Measurements from ENCODE around the gene PPARG. TPM values are rescaled to one million over a fixed set of nuclear protein-coding genes. Genes with fewer than 3 reads are reported as not detected.

The PPARG gene
- total and polyA plus RNA-seq, 4 donors, result 8.3 to 41.4 (median 26.2) TPM

GRCh38 chr3:12464181-12464580 lies 175.3 kb downstream of the PPARG start:
- no peaks in the 10 kb centered on the region for H3K27me3 ChIP-seq (ENCODE audit: control insufficient read depth in 3 of 3, insufficient read depth in 3 of 3, low read length in 2 of 3)
- no peaks in the 10 kb centered on the region for H3K36me3 ChIP-seq (ENCODE audit: control insufficient read depth in 4 of 4, insufficient read depth in 4 of 4, low read length in 4 of 4)
- H3K9me3 ChIP-seq (ENCODE audit: control insufficient read depth in 4 of 4, insufficient read depth in 3 of 4, low read length in 3 of 4), result no peaks in the 10 kb centered on the region
- ATAC-seq (ENCODE audit: insufficient read depth, low FRiP score) (no peak), DNase-seq (no peak)
- no peak for TF ChIP-seq CTCF (IDR thresholded peaks at IDR 0.05; ENCODE audit: control extremely low read depth, extremely low read depth)
- H3K4me3 ChIP-seq, result no peak overlapping the region
- H3K27ac ChIP-seq (ENCODE audit: low read depth in 1 of 2, low read length in 1 of 2), result no peak overlapping the region
- no peak overlapping the region for H3K9ac ChIP-seq (ENCODE audit: insufficient read depth in 1 of 2, low read length in 2 of 2)
- H3K4me1 ChIP-seq (ENCODE audit: control insufficient read depth in 5 of 5, insufficient read depth in 5 of 5, low read length in 5 of 5), result peaks cover 0 to 9% (median 2%) of the 10 kb centered on the region in 5 donors

- Histone ChIP-seq H3K4me3 (no peak overlapping the region), H3K27me3 (ENCODE audit: control insufficient read depth in 3 of 3, insufficient read depth in 3 of 3, low read length in 2 of 3) (no peaks in the 10 kb centered on the region), H3K4me1 (ENCODE audit: control insufficient read depth in 5 of 5, insufficient read depth in 5 of 5, low read length in 5 of 5) (peaks cover 0 to 9% (median 2%) of the 10 kb centered on the region in 5 donors), H3K9ac (ENCODE audit: insufficient read depth in 1 of 2, low read length in 2 of 2) (no peak overlapping the region), H3K27ac (ENCODE audit: low read depth in 1 of 2, low read length in 1 of 2) (no peak overlapping the region), H3K9me3 (ENCODE audit: control insufficient read depth in 4 of 4, insufficient read depth in 3 of 4, low read length in 3 of 4) (no peaks in the 10 kb centered on the region), H3K36me3 (ENCODE audit: control insufficient read depth in 4 of 4, insufficient read depth in 4 of 4, low read length in 4 of 4) (no peaks in the 10 kb centered on the region)
- DNase-seq (no peak), ATAC-seq (ENCODE audit: insufficient read depth, low FRiP score) (no peak)
- no peak for TF ChIP-seq CTCF (IDR thresholded peaks at IDR 0.05; ENCODE audit: control extremely low read depth, extremely low read depth)
- 85 to 90% methylated on average over 18 of the region's 18 CpGs for WGBS, 2 donors
Measured at GRCh38 chr3:12465151-12465835, 176.4 kb downstream of the PPARG start.

- no peak for TF ChIP-seq CTCF (IDR thresholded peaks at IDR 0.05; ENCODE audit: control extremely low read depth, extremely low read depth)
- Histone ChIP-seq H3K27me3 (ENCODE audit: control insufficient read depth in 3 of 3, insufficient read depth in 3 of 3, low read length in 2 of 3) (no peaks in the 10 kb centered on the region), H3K4me3 (no peak overlapping the region), H3K36me3 (ENCODE audit: control insufficient read depth in 4 of 4, insufficient read depth in 4 of 4, low read length in 4 of 4) (no peaks in the 10 kb centered on the region), H3K27ac (ENCODE audit: low read depth in 1 of 2, low read length in 1 of 2) (no peak overlapping the region), H3K9me3 (ENCODE audit: control insufficient read depth in 4 of 4, insufficient read depth in 3 of 4, low read length in 3 of 4) (no peaks in the 10 kb centered on the region), H3K9ac (ENCODE audit: insufficient read depth in 1 of 2, low read length in 2 of 2) (no peak overlapping the region), H3K4me1 (ENCODE audit: control insufficient read depth in 5 of 5, insufficient read depth in 5 of 5, low read length in 5 of 5) (peaks cover 0 to 9% (median 2%) of the 10 kb centered on the region in 5 donors)
- WGBS, 2 donors, result 57 to 79% methylated on average over 4 of the region's 4 CpGs
- ATAC-seq (ENCODE audit: insufficient read depth, low FRiP score) (no peak), DNase-seq (no peak)
Measured at GRCh38 chr3:12465836-12466225, 177.0 kb downstream of the PPARG start.

GRCh38 chr3:12467746-12468145 lies 178.9 kb downstream of the PPARG start:
- WGBS, 2 donors, result 96 to 100% methylated on average over 2 of the region's 2 CpGs
- Histone ChIP-seq H3K36me3 (ENCODE audit: control insufficient read depth in 4 of 4, insufficient read depth in 4 of 4, low read length in 4 of 4) (no peaks in the 10 kb centered on the region), H3K4me1 (ENCODE audit: control insufficient read depth in 5 of 5, insufficient read depth in 5 of 5, low read length in 5 of 5) (peaks cover 0 to 4% (median 0%) of the 10 kb centered on the region in 5 donors), H3K4me3 (no peak overlapping the region), H3K27ac (ENCODE audit: low read depth in 1 of 2, low read length in 1 of 2) (no peak overlapping the region), H3K9me3 (ENCODE audit: control insufficient read depth in 4 of 4, insufficient read depth in 3 of 4, low read length in 3 of 4) (no peaks in the 10 kb centered on the region), H3K27me3 (ENCODE audit: control insufficient read depth in 3 of 3, insufficient read depth in 3 of 3, low read length in 2 of 3) (no peaks in the 10 kb centered on the region), H3K9ac (ENCODE audit: insufficient read depth in 1 of 2, low read length in 2 of 2) (no peak overlapping the region)
- ATAC-seq (ENCODE audit: insufficient read depth, low FRiP score) (no peak), DNase-seq (no peak)
- no peak for TF ChIP-seq CTCF (IDR thresholded peaks at IDR 0.05; ENCODE audit: control extremely low read depth, extremely low read depth)

Measured in lung (tissue), 12 donors.